ENCODE data around the gene MAGOHB.

GRCh38 chr12:10636124-10636523, 22.7 kb upstream of the MAGOHB start:
- no peak for TF ChIP-seq EZH2 (IDR thresholded peaks at IDR 0.05)
- no peak for TF ChIP-seq POLR2AphosphoS5 (IDR thresholded peaks at IDR 0.05; ENCODE audit: borderline replicate concordance, low read depth, low read length)

All from SK-N-MC (cell line).